Measurements from ENCODE around the gene FGF14.

Gene FGF14

DNA sequence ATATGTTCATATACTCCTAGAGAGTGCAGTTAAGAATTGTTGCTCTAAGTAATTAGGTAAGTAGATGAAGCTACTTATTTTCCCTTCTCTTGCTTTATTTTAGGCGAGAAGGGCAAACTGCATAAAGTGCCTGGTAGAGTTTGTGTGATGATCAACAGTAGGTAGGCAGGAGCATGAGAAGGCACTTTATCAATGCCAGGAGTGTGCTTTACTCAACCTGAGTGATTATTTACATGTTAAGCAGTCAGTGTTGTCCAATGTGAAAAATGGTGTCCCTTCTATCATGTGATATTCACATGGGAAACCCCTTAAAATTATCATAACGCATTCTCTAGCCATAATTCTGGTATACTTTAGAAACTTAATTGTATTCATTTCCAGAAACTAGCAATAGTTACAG is 655.3 kb downstream of the FGF14 start:
- TF ChIP-seq, protein P1, sequence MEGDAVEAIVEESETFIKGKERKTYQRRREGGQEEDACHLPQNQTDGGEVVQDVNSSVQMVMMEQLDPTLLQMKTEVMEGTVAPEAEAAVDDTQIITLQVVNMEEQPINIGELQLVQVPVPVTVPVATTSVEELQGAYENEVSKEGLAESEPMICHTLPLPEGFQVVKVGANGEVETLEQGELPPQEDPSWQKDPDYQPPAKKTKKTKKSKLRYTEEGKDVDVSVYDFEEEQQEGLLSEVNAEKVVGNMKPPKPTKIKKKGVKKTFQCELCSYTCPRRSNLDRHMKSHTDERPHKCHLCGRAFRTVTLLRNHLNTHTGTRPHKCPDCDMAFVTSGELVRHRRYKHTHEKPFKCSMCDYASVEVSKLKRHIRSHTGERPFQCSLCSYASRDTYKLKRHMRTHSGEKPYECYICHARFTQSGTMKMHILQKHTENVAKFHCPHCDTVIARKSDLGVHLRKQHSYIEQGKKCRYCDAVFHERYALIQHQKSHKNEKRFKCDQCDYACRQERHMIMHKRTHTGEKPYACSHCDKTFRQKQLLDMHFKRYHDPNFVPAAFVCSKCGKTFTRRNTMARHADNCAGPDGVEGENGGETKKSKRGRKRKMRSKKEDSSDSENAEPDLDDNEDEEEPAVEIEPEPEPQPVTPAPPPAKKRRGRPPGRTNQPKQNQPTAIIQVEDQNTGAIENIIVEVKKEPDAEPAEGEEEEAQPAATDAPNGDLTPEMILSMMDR (IDR thresholded peaks at IDR 0.05): no peak
- DNase-seq: no peak
- H3K27ac Mint-ChIP-seq: no peak overlapping the region
- no peaks in the 10 kb centered on the region for H3K4me1 Mint-ChIP-seq
- peaks cover 7% of the 10 kb centered on the region for H3K27me3 Mint-ChIP-seq (ENCODE audit: low read depth, poor library complexity)
- H3K36me3 Mint-ChIP-seq (ENCODE audit: low read depth): no peaks in the 10 kb centered on the region
- H3K4me3 Mint-ChIP-seq: no peak overlapping the region
- H3K9me3 Mint-ChIP-seq: no peaks in the 10 kb centered on the region

DNA sequence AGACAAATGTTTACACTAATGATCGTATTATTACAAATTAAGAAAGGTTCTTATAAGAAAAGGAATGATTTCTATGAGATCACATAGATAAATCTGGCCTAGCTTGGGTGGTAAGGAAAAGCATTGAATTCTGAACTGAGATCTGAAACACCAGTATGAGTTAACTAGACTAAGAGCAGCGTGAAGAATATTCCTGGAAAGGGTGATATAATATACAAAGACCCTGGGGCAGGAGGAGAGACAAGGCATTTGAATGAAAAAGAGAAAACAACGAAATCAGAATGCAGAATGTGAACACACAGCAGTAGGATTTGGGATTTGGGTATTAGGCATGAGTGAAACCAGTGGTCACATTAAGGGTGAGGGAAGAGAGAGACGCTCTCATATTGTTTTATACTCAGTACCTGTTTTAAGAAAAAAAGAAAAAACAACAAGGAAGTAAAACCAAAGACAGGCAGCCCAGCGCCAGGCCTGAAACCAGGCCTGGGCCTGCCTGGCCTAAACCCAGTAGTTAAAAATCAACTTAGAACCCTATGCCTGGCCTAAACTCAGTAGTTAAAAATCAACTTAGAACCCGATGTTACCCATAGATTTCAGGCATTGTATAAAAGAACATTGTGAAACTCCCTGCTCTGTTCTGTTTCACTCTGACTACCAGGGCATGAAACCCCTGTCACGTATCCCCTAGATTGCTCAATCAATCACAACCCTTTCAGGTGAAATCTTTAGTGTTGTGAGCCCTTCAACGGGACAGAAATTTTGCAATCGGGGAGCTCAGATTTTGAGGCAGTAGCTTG is 662.3 kb downstream of the FGF14 start:
- TF ChIP-seq, protein P1 (IDR thresholded peaks at IDR 0.05): no peak
- Mint-ChIP-seq H3K4me1 (no peaks in the 10 kb centered on the region), H3K27ac (no peak overlapping the region), H3K4me3 (no peak overlapping the region), H3K27me3 (ENCODE audit: low read depth, poor library complexity) (peaks cover 3% of the 10 kb centered on the region), H3K36me3 (ENCODE audit: low read depth) (no peaks in the 10 kb centered on the region), H3K9me3 (no peaks in the 10 kb centered on the region)
- DNase-seq: no peak

DNA sequence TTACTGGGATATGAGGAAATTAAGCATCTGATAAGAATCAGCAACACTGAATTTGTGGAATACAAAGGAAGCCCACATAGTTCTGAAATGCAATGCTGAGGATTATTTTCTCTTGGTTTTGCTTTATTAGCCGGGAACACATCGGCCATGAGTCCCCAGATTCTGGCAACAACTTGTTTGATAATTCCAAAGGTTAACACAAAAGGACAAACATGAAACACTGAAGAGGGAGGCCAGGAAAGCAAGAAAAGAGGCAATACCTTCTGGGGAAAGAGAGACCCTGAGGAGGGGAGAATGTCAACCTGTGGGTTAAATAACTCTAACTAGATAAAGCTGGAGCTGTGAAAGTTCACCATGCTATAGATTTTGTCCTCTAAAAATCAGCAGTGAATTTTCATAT is 663.5 kb downstream of the FGF14 start:
- Mint-ChIP-seq H3K4me3 (no peak overlapping the region), H3K36me3 (ENCODE audit: low read depth) (no peaks in the 10 kb centered on the region), H3K27me3 (ENCODE audit: low read depth, poor library complexity) (peaks cover 3% of the 10 kb centered on the region), H3K4me1 (no peaks in the 10 kb centered on the region), H3K27ac (no peak overlapping the region), H3K9me3 (no peaks in the 10 kb centered on the region)
- TF ChIP-seq, protein P1 (IDR thresholded peaks at IDR 0.05): no peak
- DNase-seq: no peak

DNA sequence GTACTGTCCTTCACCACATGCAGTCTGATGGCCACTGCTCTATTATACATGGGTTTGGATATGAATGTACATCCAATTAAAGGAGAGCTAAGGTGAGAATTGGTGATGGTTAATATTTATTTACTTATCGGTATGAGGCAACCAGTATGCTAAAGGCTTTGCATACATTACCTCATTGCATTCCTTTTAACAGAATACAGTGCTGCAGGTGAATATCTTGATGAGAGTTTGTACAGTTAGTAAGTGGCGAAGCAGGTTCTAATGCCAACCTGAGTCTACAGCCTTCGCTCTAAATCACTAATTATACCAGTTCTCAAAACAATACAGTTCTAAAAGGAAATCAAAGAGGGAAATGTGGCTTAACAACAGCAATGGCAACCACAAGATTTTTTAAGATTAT is 665.3 kb downstream of the FGF14 start:
- Mint-ChIP-seq H3K4me1 (no peaks in the 10 kb centered on the region), H3K36me3 (ENCODE audit: low read depth) (no peaks in the 10 kb centered on the region), H3K4me3 (no peak overlapping the region), H3K27ac (no peak overlapping the region), H3K27me3 (ENCODE audit: low read depth, poor library complexity) (no peaks in the 10 kb centered on the region), H3K9me3 (no peaks in the 10 kb centered on the region)
- TF ChIP-seq, protein P1 (IDR thresholded peaks at IDR 0.05): no peak
- DNase-seq: no peak

DNA sequence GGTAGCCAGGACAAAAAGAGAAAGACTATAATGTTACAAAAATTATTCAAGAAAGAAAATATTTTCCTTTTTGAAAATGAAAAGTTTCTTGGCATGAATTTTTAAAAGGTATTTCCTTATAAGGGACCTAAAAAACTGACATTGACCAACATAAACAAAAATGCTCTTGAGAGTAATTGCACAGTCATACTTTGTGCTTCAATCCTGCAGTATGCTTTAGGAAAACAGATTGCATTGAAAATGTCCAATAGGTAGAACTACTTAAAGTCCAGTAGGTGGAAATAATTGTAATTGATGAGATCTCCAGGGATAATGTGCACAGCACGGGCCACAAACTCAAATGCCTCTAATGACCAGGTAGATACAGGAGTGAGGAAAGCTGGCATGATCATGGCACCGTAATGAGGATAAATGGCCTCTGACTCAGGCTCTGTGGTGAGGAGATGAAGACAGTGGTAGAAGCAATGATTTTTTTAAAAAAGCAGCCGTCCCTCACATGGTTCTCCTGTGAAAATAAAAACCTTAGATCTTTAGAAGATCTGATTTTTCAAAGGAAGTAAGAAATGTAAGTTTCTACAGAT is 671.3 kb downstream of the FGF14 start:
- Mint-ChIP-seq H3K9me3 (no peaks in the 10 kb centered on the region), H3K27ac (no peak overlapping the region), H3K4me1 (no peaks in the 10 kb centered on the region), H3K4me3 (no peak overlapping the region), H3K36me3 (ENCODE audit: low read depth) (no peaks in the 10 kb centered on the region), H3K27me3 (ENCODE audit: low read depth, poor library complexity) (no peaks in the 10 kb centered on the region)
- no peak for DNase-seq
- TF ChIP-seq, protein P1 (IDR thresholded peaks at IDR 0.05): no peak

DNA sequence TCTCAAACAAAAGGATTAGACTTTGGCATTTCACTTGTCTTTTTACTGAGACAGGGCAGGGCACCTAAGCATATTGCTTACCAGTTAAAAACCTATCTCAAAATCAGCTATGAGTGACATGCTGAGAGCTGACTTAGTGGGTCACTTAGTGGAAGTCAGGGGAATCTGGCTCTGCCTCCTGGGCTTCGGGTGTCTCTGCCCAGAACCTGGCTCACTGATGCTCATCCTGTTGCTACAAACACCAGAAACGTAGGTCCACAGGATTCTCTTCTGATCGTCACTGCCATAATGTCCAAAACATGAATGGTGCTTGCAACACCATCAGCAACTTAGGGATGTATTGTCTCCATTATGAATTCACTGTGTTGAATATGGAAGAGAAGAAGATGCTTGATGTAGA is 673.2 kb downstream of the FGF14 start:
- H3K4me3 Mint-ChIP-seq: no peak overlapping the region
- no peaks in the 10 kb centered on the region for H3K27me3 Mint-ChIP-seq (ENCODE audit: low read depth, poor library complexity)
- TF ChIP-seq, protein P1 (IDR thresholded peaks at IDR 0.05): no peak
- H3K27ac Mint-ChIP-seq: no peak overlapping the region
- no peaks in the 10 kb centered on the region for H3K4me1 Mint-ChIP-seq
- no peak for DNase-seq
- no peaks in the 10 kb centered on the region for H3K36me3 Mint-ChIP-seq (ENCODE audit: low read depth)
- no peaks in the 10 kb centered on the region for H3K9me3 Mint-ChIP-seq
